ENCODE results near the gene TMPRSS13. TPM values are rescaled to one million over a fixed set of nuclear protein-coding genes. Genes with fewer than 3 reads are reported as not detected.

The TMPRSS13 gene
- total and polyA plus RNA-seq, 9 of the 15 experiments (the other 6 are each of a cell fraction or from before 2014, with no cell fraction given): 0.11 to 0.29 (median 0.15) TPM

GRCh38 chr11:117950301-117950700, 21.1 kb upstream of the TMPRSS13 start (continued):
- TF ChIP-seq ZMIZ1 (IDR thresholded peaks at IDR 0.05; ENCODE audit: low read depth in 2 of 2, low read length in 2 of 2): no peak
- 0 out of 2 replicates have a peak, but pooled peaks have one; percentile 16 for TF ChIP-seq GATAD2A (IDR thresholded peaks at IDR 0.05)
- TF ChIP-seq NFXL1 (CRISPR knock-in tag; IDR thresholded peaks at IDR 0.05): no peak
- no peak for TF ChIP-seq NFATC3 (IDR thresholded peaks at IDR 0.05)
- TF ChIP-seq GTF3C2 (IDR thresholded peaks at IDR 0.05; ENCODE audit: borderline replicate concordance, extremely low read depth, insufficient read length): no peak
- no peak for TF ChIP-seq RBM15 (IDR thresholded peaks at IDR 0.05; ENCODE audit: insufficient read depth, low read length)
- no peak for TF ChIP-seq ZSCAN29 (IDR thresholded peaks at IDR 0.05)
- TF ChIP-seq, protein P1, sequence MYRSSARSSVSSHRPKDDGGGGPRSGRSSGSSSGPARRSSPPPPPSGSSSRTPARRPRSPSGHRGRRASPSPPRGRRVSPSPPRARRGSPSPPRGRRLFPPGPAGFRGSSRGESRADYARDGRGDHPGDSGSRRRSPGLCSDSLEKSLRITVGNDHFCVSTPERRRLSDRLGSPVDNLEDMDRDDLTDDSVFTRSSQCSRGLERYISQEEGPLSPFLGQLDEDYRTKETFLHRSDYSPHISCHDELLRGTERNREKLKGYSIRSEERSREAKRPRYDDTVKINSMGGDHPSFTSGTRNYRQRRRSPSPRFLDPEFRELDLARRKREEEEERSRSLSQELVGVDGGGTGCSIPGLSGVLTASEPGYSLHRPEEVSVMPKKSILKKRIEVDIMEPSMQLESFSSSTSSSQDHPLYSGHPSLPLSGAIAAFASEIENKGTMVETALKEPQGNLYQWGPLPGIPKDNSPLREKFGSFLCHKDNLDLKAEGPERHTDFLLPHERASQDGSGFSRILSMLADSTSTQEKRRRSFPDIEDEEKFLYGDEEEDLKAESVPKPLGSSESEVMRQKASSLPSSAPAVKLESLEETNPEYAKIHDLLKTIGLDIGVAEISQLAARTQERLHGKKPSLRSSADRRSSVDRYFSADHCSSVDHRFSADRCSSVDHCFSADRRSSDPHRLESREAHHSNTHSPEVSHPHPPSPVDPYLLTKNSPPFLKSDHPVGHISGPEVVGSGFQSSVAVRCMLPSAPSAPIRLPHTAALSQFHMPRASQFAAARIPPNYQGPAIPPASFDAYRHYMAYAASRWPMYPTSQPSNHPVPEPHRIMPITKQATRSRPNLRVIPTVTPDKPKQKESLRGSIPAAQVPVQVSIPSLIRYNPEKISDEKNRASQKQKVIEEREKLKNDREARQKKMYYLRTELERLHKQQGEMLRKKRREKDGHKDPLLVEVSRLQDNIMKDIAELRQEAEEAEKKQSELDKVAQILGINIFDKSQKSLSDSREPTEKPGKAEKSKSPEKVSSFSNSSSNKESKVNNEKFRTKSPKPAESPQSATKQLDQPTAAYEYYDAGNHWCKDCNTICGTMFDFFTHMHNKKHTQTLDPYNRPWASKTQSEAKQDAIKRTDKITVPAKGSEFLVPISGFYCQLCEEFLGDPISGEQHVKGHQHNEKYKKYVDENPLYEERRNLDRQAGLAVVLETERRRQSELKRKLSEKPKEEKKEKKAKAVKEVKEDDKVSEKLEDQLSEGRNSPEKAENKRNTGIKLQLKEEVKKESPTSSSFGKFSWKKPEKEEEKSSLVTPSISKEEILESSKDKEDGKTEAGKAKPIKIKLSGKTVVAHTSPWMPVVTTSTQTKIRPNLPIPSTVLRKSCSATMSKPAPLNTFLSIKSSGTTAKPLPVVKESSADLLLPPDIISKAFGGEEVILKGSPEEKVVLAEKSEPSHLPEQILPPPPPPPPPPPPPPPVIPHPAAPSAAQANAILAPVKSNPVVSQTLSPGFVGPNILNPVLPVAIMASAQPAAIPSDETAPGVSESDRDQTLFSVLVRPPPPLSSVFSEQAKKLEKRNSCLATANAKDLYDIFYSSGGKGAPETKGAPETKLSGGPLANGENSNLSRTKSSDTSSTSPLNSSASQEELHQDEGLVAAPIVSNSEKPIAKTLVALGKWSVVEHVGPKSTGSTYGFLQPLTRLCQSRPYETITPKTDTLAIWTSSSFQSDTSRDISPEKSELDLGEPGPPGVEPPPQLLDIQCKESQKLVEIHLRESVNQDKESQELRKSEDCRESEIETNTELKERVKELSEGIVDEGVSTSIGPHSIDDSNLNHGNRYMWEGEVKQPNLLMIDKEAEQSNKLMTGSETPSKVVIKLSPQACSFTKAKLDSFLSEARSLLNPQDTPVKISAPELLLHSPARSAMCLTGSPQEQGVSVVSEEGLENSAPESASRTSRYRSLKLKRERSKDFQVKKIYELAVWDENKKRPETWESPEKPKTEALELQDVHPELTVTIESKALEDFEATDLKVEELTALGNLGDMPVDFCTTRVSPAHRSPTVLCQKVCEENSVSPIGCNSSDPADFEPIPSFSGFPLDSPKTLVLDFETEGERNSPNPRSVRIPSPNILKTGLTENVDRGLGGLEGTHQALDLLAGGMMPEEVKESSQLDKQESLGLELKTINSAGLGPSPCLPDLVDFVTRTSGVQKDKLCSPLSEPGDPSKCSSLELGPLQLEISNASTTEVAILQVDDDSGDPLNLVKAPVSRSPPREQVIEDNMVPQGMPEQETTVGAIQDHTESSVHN (IDR thresholded peaks at IDR 0.05; ENCODE audit: borderline replicate concordance in 1 of 2, low read depth in 1 of 2): no peak
- no peak for TF ChIP-seq ELF2 (CRISPR knock-in tag; IDR thresholded peaks at IDR 0.05)
- no peak for TF ChIP-seq CREB3L1 (IDR thresholded peaks at IDR 0.05; ENCODE audit: borderline replicate concordance, low read depth)
- TF ChIP-seq HDAC3 (IDR thresholded peaks at IDR 0.05; ENCODE audit: borderline replicate concordance, partially characterized antibody): no peak
- no peak for TF ChIP-seq TCF3 (CRISPR knock-in tag; IDR thresholded peaks at IDR 0.05)

Data from K562 (cell line).